GM19043 (cell line): Measurements from ENCODE around the gene CCL7.

ENCODE experiments used
- ATAC-seq: cut with Tn5 transposase; IDR thresholded peaks from one replicate; pipeline ENCODE4 v1.9.1; 2021; ENCODE audit warnings: low read depth; ENCODE audit not compliant: unreplicated experiment

The CCL7 gene

DNA sequence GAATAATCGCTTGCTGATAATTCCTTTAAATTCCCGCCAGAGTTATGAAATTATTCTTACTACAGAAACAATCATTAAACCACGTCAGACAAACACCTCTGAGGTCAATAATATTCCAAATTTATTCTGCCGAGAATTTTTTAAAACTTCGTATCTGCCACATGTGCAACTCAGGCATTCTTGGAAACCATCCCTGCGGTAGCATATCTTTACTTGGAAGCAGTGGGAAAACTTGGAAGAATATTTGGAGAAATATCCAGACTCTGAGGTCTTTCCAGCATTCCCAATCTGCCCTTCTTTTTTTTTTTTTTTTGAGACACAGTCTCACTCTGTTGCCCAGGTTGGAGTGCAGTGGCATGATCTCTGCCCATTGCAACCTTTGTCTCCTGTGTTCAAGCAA, 13.6 kb downstream of the CCL7 start:
- ATAC-seq: no peak

- no peak for ATAC-seq
Observed at GRCh38 chr17:34285286-34285792, 15.3 kb downstream of the CCL7 start, which contains the start of gene CCL11. TSS of gene CCL11 (plus strand) at chr17:34285742. CDS start at chr17:34285809, 67 bp downstream.

DNA sequence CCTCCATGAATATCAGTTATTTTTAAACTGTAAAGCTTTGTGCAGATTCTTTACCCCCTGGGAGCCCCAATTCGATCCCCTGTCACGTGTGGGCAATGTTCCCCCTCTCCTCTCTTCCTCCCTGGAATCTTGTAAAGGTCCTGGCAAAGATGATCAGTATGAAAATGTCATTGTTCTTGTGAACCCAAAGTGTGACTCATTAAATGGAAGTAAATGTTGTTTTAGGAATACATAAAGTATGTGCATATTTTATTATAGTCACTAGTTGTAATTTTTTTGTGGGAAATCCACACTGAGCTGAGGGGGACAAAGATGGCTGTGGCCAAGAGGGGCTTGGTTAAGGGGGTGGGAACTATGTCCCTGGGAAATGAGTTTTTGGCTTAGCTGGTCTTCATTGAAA, 17.9 kb downstream of the CCL7 start:
- no peak for ATAC-seq

DNA sequence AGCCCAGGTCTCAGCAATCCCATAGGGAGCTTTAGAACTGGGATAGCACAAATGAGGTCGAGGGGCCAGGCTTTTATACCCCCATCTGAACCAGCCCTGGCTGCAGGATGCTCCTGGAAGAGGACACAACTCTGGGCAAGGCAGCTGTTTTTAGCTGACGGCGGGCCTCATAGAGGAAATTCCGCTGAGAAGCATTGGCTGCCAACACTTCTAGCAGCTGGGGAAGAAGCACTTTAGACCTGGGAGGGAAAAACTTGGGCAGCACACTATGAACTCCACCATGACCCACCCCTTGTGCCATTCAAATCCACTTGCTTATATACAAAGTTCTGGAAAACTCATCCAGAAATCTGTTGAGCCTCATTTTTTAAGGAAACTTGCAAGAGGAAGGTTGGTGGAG, 20.6 kb downstream of the CCL7 start:
- no peak for ATAC-seq

GRCh38 chr17:34291721-34292348, 21.8 kb downstream of the CCL7 start:
- ATAC-seq: no peak

- no peak for ATAC-seq
Observed at GRCh38 chr17:34299027-34299426, 29.0 kb downstream of the CCL7 start.

GRCh38 chr17:34299956-34300577, 30.0 kb downstream of the CCL7 start:
- no peak for ATAC-seq

GRCh38 chr17:34300652-34301370, 30.8 kb downstream of the CCL7 start:
- no peak for ATAC-seq

- ATAC-seq: no peak
Observed at GRCh38 chr17:34301986-34302385, 32.0 kb downstream of the CCL7 start.

DNA sequence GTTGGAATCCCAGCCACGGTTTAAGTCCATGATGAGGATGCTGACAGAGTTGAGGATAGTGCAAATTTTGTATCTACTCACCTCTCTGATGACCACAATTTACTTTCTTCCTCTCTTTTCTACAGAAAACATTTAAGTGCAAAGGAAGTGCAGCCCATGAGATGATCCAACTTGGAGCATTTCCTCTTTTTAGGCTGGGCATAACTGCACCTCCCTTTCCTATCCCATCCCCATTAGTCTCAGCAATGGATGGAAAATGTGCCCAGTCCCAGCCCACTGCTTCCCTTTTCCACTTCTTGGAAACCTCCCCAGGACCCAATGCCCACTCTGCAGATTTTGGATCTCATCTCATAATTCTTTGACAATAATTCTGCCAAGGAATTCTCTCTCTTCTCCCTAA, 32.6 kb downstream of the CCL7 start:
- ATAC-seq: no peak

GRCh38 chr17:34303606-34304005, 33.6 kb downstream of the CCL7 start:
- no peak for ATAC-seq

DNA sequence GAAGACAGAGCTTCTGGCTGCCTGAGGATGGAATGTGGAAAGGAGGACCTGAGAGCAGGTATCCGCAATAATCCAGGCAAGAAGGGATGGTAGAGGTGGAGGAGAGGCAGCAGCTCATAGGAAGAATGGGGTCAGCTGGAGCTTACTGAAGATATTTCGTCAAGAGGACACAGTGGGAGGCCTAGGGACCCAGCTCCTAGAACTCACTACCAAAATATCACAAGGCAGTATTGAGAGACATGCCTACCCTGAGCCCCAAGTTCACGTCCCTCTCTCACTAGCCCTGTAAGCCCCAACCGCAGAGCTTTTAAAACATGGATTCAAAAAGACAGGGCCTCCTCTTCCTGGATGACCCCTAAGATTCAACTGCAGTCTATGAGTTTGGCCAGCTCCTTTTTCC, 35.0 kb downstream of the CCL7 start:
- no peak for ATAC-seq

DNA sequence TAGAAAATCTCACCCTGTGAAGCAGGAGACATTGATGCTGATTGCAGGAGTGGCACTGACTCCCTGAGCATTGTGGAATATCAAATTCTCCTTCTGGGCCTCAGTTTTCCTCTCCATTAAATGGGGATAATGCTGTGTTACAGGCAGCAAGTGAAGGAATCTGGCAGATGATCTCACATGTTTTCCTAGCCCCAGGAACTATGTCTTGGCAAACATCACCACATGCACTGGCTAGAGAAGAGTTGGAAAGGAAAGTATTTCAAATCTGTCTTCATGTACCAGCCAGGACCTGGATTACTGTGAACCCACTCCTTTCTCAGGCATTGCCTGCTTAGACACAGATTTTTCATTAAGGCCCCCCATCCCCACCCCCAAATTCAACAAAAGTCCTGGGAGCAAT, 35.6 kb downstream of the CCL7 start:
- no peak for ATAC-seq

GRCh38 chr17:34306466-34306865, 36.4 kb downstream of the CCL7 start:
- ATAC-seq: no peak

DNA sequence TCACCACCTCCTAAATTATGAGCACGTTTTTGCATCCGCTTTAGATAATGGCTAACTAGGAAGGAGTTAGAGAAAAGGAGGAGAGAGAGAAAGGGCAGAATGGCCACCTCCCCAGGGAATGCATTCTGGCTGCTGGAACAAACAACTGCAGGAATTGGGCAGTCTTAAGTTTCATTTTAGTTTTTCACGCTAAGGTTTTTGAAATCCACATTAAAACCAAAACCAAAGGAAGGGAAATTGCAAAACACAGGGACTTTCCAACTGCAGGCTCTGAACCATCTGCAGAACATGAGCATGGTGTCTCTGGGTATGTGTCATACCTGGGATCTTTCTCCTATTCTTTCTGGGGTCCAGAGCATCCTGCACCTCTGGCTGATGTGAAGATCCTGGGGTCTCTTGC, 37.1 kb downstream of the CCL7 start:
- ATAC-seq: no peak

DNA sequence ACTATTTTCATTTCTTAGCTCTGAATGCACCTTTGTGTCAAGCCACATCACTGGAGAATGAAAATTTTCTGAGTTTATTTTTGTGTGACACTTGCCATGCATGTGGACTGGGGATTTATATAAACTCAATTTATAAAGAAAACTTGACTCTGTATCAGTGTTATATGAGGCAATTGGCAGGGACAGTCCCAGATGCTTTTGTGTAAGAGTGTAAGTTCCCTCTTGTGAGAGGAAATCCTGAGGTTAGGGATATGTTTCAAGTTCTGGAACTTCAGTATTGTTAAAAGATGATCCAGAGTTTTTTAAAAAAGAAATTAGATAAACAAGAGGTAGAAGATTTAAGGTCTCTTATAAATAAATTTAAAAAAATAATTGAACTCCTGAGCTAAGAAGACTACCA, 38.4 kb downstream of the CCL7 start:
- no peak for ATAC-seq

DNA sequence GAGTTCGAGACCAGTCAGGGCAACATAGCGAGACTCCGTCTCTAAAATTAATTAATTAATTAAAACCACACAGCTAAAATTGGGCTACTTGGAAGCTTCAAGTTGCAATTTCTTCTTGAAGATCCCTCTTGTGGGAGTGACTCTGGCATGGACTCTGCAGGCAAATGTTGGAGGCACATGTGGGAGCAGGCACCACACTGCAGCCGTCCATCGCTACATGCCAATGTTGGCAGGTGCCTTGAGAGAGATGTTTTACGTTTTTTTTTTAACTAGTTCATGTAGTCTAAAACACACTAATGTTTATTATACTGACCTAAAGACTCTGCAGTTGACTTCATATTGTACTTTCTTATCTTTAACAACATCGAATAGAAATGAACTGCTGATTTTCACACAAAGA, 41.3 kb downstream of the CCL7 start:
- ATAC-seq: no peak

GRCh38 chr17:34312080-34312479, 42.1 kb downstream of the CCL7 start:
- no peak for ATAC-seq

GRCh38 chr17:34313164-34313563, 43.1 kb downstream of the CCL7 start:
- ATAC-seq: no peak

GRCh38 chr17:34314279-34314678, 44.3 kb downstream of the CCL7 start:
- ATAC-seq: no peak

DNA sequence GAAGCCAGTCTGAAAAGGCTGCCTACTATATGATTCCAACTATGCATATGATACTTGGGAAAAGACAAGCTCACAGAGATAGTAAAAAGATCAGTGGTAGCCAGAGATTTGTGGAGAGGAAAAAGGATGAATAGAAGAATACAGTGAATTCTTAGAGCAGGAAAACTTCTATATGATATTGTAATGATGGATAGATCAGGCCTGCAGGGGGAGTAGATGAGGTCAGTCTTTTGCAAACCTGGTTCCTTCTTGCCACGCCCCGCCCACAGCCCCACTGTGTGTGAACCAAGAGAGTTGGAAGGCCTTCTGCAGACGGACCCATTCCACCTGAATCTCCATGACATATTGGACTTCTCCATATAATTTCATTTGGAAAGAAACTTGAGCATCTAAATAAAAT, 48.5 kb downstream of the CCL7 start:
- no peak for ATAC-seq

DNA sequence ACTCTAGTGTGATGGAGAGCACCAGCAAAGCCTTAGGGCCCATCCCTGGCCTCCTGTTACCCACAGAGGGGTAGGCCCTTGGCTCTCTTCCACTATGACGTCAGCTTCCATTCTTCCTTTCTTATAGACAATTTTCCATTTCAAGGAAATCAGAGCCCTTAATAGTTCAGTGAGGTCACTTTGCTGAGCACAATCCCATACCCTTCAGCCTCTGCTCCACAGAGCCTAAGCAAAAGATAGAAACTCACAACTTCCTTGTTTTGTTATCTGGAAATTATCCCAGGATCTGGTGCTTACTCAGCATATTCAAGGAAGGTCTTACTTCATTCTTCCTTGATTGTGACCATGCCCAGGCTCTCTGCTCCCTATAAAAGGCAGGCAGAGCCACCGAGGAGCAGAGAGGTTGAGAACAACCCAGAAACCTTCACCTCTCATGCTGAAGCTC, 49.0 kb downstream of the CCL7 start, which contains the start of gene CCL8:
Gene CCL8 (plus strand): TSS at position 397 of the 445 bp plus-strand sequence. CDS start 67 bp downstream, outside the sequence.
- no peak for ATAC-seq
